IMR-90 (cell line): ENCODE results near the gene ACSM3. TPM values are rescaled to one million over a fixed set of nuclear protein-coding genes. Genes with fewer than 3 reads are reported as not detected.
"Not testable (repeated sequence)": the region's sequence is repeated elsewhere in the genome, so short reads cannot be mapped to it uniquely, and the experiment has no call there.

ENCODE experiments used
- ATAC-seq: fragments of 200-7000 bp; cut with Tn5 transposase; 2 replicates; pipeline ENCODE4 v1.9.1; 2020; ENCODE audit warnings: low read depth, mild to moderate bottlenecking, moderate library complexity
- BruUV-seq: library from RNA; stranded (reverse); fragments of 400-500 nt; replicated peaks from 2 replicates; lab custom pipeline; 2021; lab: Mats Ljungman, UMichigan
- CTCF ChIA-PET: fragments of 300-600 bp; formaldehyde crosslinking; extraction: SDS; loops from one replicate; lab custom pipeline; 2021; ENCODE audit warnings: antibody characterized with exemption; lab: Yijun Ruan, JAX
- POLR2A ChIA-PET: fragments of 300-600 bp; sonication (Branson Sonifier 250); formaldehyde crosslinking; loops from one replicate; lab custom pipeline; 2022; ENCODE audit warnings: antibody characterized with exemption; ENCODE audit not compliant: unreplicated experiment; lab: Charles Lee
- DNase-seq: peaks from one replicate; pipeline ENCODE4 v3.0.0; 2013
- H2AFZ ChIP-seq: replicated peaks from 2 replicates; pipeline ENCODE3; 2013; ENCODE audit warnings: low read length, mild to moderate bottlenecking; ENCODE audit not compliant: poor library complexity
- H2AK5ac ChIP-seq: 2 replicates; pipeline ENCODE4 v1.6.1; 2013; ENCODE audit warnings: low read depth, low read length, inconsistent platforms
- H2AK9ac ChIP-seq: replicated peaks from 2 replicates; pipeline ENCODE3; 2013; ENCODE audit warnings: mild to moderate bottlenecking, low read depth, low read length, moderate library complexity; ENCODE audit not compliant: poor library complexity
- H2BK120ac ChIP-seq: 2 replicates; pipeline ENCODE4 v1.6.1; 2013; ENCODE audit warnings: low read depth, low read length, inconsistent platforms
- H2BK15ac ChIP-seq: 3 replicates; pipeline ENCODE4 v1.6.1; 2013; ENCODE audit warnings: low read depth, low read length, inconsistent platforms
- H2BK20ac ChIP-seq: 2 replicates; pipeline ENCODE4 v1.6.1; 2013; ENCODE audit warnings: low read depth, mild to moderate bottlenecking, inconsistent platforms, low read length, moderate library complexity
- H2BK5ac ChIP-seq: 2 replicates; pipeline ENCODE4 v1.6.1; 2013; ENCODE audit warnings: mild to moderate bottlenecking, low read depth, low read length, inconsistent platforms; ENCODE audit not compliant: poor library complexity, severe bottlenecking
- H3K14ac ChIP-seq: replicated peaks from 2 replicates; pipeline ENCODE4 v1.6.1; 2013; ENCODE audit warnings: low read depth, low read length, inconsistent platforms
- H3K18ac ChIP-seq: 2 replicates; pipeline ENCODE4 v1.6.1; 2013; ENCODE audit warnings: low read depth, low read length, control low read depth
- H3K23ac ChIP-seq: 2 replicates; pipeline ENCODE4 v1.6.1; 2013; ENCODE audit warnings: low read depth, low read length, inconsistent platforms
- H3K27ac ChIP-seq: 2 replicates; pipeline ENCODE4 v1.5.1; 2013; ENCODE audit warnings: mild to moderate bottlenecking, control low read depth, low read length; ENCODE audit not compliant: insufficient read depth
- H3K27me3 ChIP-seq: 2 replicates; pipeline ENCODE4 v1.6.1; 2013; ENCODE audit warnings: low read length; ENCODE audit not compliant: control insufficient read depth, insufficient read depth
- H3K36me3 ChIP-seq: 2 replicates; pipeline ENCODE4 v1.6.1; 2013; ENCODE audit warnings: low read length, mixed read lengths; ENCODE audit not compliant: control insufficient read depth, insufficient read depth
- H3K4ac ChIP-seq: 2 replicates; pipeline ENCODE4 v1.6.1; 2013; ENCODE audit warnings: low read depth, low read length, inconsistent platforms
- H3K4me1 ChIP-seq: 2 replicates; pipeline ENCODE4 v1.6.1; 2013; ENCODE audit warnings: low read length, mixed read lengths; ENCODE audit not compliant: control insufficient read depth, insufficient read depth
- H3K4me2 ChIP-seq: 2 replicates; pipeline ENCODE4 v1.6.1; 2013; ENCODE audit warnings: low read depth, mild to moderate bottlenecking, control low read depth, low read length, moderate library complexity
- H3K4me3 ChIP-seq: 2 replicates; pipeline ENCODE4 v1.5.1; 2013; ENCODE audit warnings: low read depth, mild to moderate bottlenecking, control low read depth, low read length, moderate library complexity; ENCODE audit not compliant: insufficient read depth
- H3K56ac ChIP-seq: 2 replicates; pipeline ENCODE4 v1.6.1; 2013; ENCODE audit warnings: low read length, inconsistent platforms; ENCODE audit not compliant: insufficient read depth; ENCODE audit errors: extremely low read depth
- H3K79me1 ChIP-seq, 2 experiments: 2 replicates each; pipeline ENCODE4 v1.6.1; 2013; ENCODE audit warnings: low read length in 2 of 2, inconsistent platforms in 1 of 2, low read depth in 1 of 2
- H3K9ac ChIP-seq: 2 replicates; pipeline ENCODE4 v1.6.1; 2013; ENCODE audit warnings: low read depth, low read length, control low read depth
- H3K9me1 ChIP-seq: 2 replicates; pipeline ENCODE4 v1.6.1; 2013; ENCODE audit warnings: low read length, inconsistent platforms; ENCODE audit not compliant: insufficient read depth
- H3K9me3 ChIP-seq: 2 replicates; pipeline ENCODE4 v1.6.1; 2013; ENCODE audit warnings: low read length; ENCODE audit not compliant: control insufficient read depth, insufficient read depth
- H4K20me1 ChIP-seq: 2 replicates; pipeline ENCODE4 v1.6.1; 2013; ENCODE audit warnings: low read length, inconsistent platforms; ENCODE audit not compliant: insufficient read depth
- H4K5ac ChIP-seq: 2 replicates; pipeline ENCODE4 v1.6.1; 2013; ENCODE audit warnings: mild to moderate bottlenecking, low read depth, low read length, control low read depth
- H4K8ac ChIP-seq, 2 experiments: 2 replicates each; pipeline ENCODE4 v1.6.1; 2013; ENCODE audit warnings: low read depth in 2 of 2, low read length in 2 of 2, control low read depth in 1 of 2, inconsistent platforms in 1 of 2
- H4K91ac ChIP-seq: 2 replicates; pipeline ENCODE4 v1.6.1; 2013; ENCODE audit warnings: low read depth, low read length, inconsistent platforms; ENCODE audit not compliant: insufficient read depth
- WGBS, 2 experiments: methylation state at CpG; one replicate each; pipeline versions ENCODE4 v1.1.5 to v1.1.7; 2013; ENCODE audit warnings: missing lambda C conversion rate in 2 of 2; ENCODE audit not compliant: insufficient read length in 1 of 2; ENCODE audit errors: extremely low coverage in 2 of 2; 5-methylcytosine and 5-hydroxymethylcytosine counted together
- dilution Hi-C: fragments of 300-500 bp; cut with HindIII; formaldehyde crosslinking; loops from one replicate; pipeline ENCODE4 v1.14.3; 2018; ENCODE audit warnings: low sequenced_read_pairs; ENCODE audit not compliant: unreplicated experiment
- in situ Hi-C: fragments of 300-500 bp; cut with MboI; formaldehyde crosslinking; loops from 3 replicates; pipeline ENCODE4 v1.14.3; 2019; ENCODE audit warnings: low sequenced_read_pairs, inconsistent platforms, mixed read lengths
- intact Hi-C: fragments of 100-400 bp; cut with micrococcal nuclease; formaldehyde crosslinking; loops from 2 replicates; pipeline ENCODE4 v1.10.0; 2022
- polyA plus RNA-seq, 3 experiments: library from polyadenylated mRNA; depleted of rRNA; stranded (reverse); fragments of >200 nt; gene quantifications; 2 replicates each; pipeline ENCODE4 v1.2.3, GENCODE V29; 2012; ENCODE audit warnings: low replicate concordance in 1 of 3
- total RNA-seq: library from RNA; depleted of rRNA; stranded (reverse); fragments of >200 nt; gene quantifications from 2 replicates; pipeline ENCODE4 v1.2.3, GENCODE V29; 2012

The ACSM3 gene
- total and polyA plus RNA-seq, 2 of the 4 experiments (the other 2 are of a cell fraction): 0.50 to 0.54 TPM

- H2BK20ac ChIP-seq, H3K18ac ChIP-seq, CTCF ChIA-PET, H2BK5ac ChIP-seq, H4K20me1 ChIP-seq, H3K4me3 ChIP-seq, H3K14ac ChIP-seq, DNase-seq, H3K27ac ChIP-seq, H4K8ac ChIP-seq, in situ Hi-C loops, H3K27me3 ChIP-seq, H2BK15ac ChIP-seq, H2AK5ac ChIP-seq, H2BK120ac ChIP-seq, H4K91ac ChIP-seq, H4K5ac ChIP-seq, H3K9me3 ChIP-seq, H3K36me3 ChIP-seq, H3K9me1 ChIP-seq, BruUV-seq, dilution Hi-C loops, H3K4ac ChIP-seq, H3K56ac ChIP-seq, H2AK9ac ChIP-seq, H3K4me1 ChIP-seq, H3K79me1 ChIP-seq, ATAC-seq, H3K23ac ChIP-seq, POLR2A ChIA-PET, intact Hi-C loops, H2AFZ ChIP-seq, H3K4me2 ChIP-seq, H3K9ac ChIP-seq: not testable (repeated sequence)
- no CpG with 5 or more reads among the region's 5 CpGs for WGBS, 2 experiments
Observed at GRCh38 chr16:20755799-20756198, 8.0 kb upstream of the ACSM3 start.
